Bronchial epithelial cell (primary cell): Measurements from ENCODE around the gene BARHL1. TPM values are rescaled to one million over a fixed set of nuclear protein-coding genes. Genes with fewer than 3 reads are reported as not detected.

Experiments
- DNase-seq: peaks from one replicate; pipeline ENCODE4 v3.0.0-alpha.2; 2010; ENCODE audit warnings: low read depth
- FAIRE-seq: peaks from 2 replicates; lab custom pipeline; 2011; peaks lifted over from hg19 to GRCh38; lab: Jason Lieb, UNC
- H3K27me3 ChIP-seq: 2 replicates; pipeline ENCODE4 v1.5.1; 2011; ENCODE audit warnings: low read length; ENCODE audit not compliant: control insufficient read depth, insufficient read depth
- H3K36me3 ChIP-seq: 2 replicates; pipeline ENCODE4 v1.5.1; 2011; ENCODE audit warnings: low read length; ENCODE audit not compliant: control insufficient read depth, insufficient read depth
- H3K4me3 ChIP-seq: 2 replicates; pipeline ENCODE4 v1.5.1; 2011; ENCODE audit warnings: mild to moderate bottlenecking, low read depth, low read length, control low read depth
- total RNA-seq: library from RNA; depleted of rRNA; stranded (reverse); fragments of >200 nt; gene quantifications from 2 replicates; pipeline ENCODE4 v1.2.1, GENCODE V29; 2014
- TF ChIP-seq, protein P1 (sequence below): IDR thresholded peaks from 2 replicates; pipeline ENCODE4 v1.5.1; 2011; ENCODE audit warnings: mild to moderate bottlenecking, moderate library complexity, low read length, control low read depth, inconsistent platforms; ENCODE audit not compliant: insufficient read depth, severe bottlenecking

Gene BARHL1
- total RNA-seq, 1 donor from 2014 or later = not detected

DNA sequence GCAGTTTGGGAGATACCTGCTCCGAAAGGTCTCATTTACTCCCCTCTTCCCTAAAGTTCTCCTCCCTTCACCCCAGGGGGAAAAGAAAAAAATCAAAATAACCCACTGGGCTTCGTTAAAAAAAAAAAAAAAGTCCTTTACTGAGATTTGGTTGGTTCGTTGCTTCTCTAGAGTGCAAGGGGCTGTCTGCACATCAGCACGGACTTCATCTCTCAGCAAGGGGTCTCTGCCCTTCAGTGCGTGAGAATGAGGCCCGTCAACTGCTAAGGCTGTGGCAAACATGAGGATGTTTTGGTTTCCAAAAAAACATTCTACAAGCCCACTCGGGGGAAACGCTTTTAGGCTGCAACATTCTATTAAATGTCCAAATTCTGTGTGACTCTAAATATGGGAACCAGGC, 10.0 kb downstream of the BARHL1 start:
- no peak for DNase-seq
- peaks cover 34% of the 10 kb centered on the region for H3K27me3 ChIP-seq
- no peak for FAIRE-seq
- peaks cover 5% of the 10 kb centered on the region for H3K36me3 ChIP-seq
- H3K4me3 ChIP-seq = no peak overlapping the region
- TF ChIP-seq, protein P1, sequence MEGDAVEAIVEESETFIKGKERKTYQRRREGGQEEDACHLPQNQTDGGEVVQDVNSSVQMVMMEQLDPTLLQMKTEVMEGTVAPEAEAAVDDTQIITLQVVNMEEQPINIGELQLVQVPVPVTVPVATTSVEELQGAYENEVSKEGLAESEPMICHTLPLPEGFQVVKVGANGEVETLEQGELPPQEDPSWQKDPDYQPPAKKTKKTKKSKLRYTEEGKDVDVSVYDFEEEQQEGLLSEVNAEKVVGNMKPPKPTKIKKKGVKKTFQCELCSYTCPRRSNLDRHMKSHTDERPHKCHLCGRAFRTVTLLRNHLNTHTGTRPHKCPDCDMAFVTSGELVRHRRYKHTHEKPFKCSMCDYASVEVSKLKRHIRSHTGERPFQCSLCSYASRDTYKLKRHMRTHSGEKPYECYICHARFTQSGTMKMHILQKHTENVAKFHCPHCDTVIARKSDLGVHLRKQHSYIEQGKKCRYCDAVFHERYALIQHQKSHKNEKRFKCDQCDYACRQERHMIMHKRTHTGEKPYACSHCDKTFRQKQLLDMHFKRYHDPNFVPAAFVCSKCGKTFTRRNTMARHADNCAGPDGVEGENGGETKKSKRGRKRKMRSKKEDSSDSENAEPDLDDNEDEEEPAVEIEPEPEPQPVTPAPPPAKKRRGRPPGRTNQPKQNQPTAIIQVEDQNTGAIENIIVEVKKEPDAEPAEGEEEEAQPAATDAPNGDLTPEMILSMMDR = no peak

DNA sequence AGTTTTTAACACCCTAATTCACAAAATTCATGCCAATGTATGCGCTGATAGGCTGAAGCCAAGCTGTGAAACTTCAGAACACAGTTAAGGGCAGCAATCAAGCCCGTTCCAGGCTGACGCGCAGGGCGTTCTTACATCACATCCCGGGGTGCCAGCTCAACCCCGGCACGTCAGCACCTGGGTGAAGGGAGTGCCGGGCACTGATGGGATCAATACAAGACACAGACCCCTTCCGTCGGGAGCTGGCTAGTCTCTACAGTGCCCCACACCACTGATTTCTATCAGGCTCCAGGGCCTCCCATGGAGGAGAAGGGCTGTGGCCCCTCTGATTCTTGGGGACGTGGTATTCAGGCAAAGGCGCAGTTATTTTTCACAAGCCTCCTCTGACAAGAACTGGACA, 12.0 kb downstream of the BARHL1 start:
- Histone ChIP-seq H3K4me3 (no peak overlapping the region), H3K36me3 (peaks cover 5% of the 10 kb centered on the region), H3K27me3 (peaks cover 16% of the 10 kb centered on the region)
- TF ChIP-seq, protein P1 = no peak
- DNase-seq = no peak
- FAIRE-seq = no peak

DNA sequence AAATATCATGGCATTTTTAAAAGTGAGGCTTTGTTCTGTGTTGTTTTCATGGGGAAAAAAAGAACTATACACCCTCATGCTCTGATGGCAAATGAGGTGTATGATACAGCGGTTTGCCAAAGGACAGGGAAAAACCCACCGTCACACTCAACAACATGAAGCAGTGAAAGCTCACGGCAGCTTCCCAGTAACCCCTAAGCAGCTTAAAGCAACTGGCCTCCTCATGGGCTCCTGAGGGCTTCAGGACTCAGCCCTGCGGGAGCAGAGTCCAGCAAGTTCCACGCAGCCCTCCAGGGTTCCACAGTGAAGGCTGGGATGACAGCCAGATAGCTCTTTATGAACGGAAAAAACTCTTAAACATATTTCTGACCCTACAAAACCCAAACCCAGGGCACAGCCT, 12.9 kb downstream of the BARHL1 start:
- no peak for FAIRE-seq
- no peak overlapping the region for H3K4me3 ChIP-seq
- peaks cover 10% of the 10 kb centered on the region for H3K27me3 ChIP-seq
- TF ChIP-seq, protein P1 = no peak
- H3K36me3 ChIP-seq = peaks cover 5% of the 10 kb centered on the region
- no peak for DNase-seq

DNA sequence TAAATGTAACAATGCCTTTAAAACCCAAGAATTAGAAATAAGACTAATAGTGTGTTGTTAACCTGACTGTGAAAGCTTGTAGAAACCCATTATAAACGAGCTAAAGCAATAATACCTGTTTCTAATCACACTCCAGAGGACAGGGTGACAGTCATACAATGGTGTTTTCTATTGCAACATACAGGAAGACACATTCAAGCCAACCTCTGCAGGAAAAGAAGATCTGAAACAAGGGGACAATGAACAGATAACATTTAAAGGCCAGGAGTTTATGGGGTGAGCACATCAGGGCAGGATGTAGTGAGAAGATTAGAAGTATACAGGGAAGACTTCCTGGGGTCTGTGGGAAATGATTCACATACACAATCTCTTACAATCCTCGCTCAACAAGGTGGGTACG, 13.8 kb downstream of the BARHL1 start:
- no peak for FAIRE-seq
- no peak overlapping the region for H3K4me3 ChIP-seq
- peaks cover 2% of the 10 kb centered on the region for H3K27me3 ChIP-seq
- DNase-seq = no peak
- peaks cover 8% of the 10 kb centered on the region for H3K36me3 ChIP-seq
- TF ChIP-seq, protein P1 = no peak

DNA sequence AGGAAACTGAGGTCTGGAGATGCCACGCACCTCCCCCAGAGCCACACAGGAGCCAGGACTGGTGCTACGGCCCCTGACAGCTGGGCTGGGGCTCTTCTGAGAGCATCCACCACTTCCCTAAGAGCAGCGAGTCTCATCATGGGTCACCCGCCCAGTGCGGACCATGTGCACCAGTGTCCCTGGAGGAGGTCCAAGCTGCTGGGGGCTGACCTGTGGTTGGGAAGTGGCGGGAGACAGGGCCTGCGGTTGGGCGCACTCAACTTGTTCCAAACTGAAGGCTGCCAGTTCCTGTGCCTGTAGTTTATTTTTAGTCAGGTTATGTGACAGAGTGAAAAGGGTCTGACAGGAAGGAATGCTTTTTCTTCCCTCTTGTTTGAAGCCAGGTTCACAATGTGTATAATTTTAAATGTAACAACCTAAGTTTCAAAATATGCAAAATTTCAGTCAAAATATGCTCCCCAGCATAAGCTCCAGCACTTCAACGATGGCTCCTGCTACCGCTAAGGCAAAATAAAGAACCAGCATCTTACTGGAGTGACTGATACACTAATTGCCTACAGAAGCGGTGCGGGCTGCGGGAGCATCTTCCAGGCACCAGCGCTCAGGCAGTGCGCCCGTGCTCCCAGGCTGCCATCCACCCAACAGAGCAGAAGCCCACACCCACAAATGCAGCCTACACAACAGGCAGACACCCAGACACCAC, 14.8 kb downstream of the BARHL1 start:
- no peak for FAIRE-seq
- TF ChIP-seq, protein P1 = no peak
- Histone ChIP-seq H3K4me3 (no peak overlapping the region), H3K36me3 (peaks cover 8% of the 10 kb centered on the region), H3K27me3 (no peaks in the 10 kb centered on the region)
- no peak for DNase-seq

DNA sequence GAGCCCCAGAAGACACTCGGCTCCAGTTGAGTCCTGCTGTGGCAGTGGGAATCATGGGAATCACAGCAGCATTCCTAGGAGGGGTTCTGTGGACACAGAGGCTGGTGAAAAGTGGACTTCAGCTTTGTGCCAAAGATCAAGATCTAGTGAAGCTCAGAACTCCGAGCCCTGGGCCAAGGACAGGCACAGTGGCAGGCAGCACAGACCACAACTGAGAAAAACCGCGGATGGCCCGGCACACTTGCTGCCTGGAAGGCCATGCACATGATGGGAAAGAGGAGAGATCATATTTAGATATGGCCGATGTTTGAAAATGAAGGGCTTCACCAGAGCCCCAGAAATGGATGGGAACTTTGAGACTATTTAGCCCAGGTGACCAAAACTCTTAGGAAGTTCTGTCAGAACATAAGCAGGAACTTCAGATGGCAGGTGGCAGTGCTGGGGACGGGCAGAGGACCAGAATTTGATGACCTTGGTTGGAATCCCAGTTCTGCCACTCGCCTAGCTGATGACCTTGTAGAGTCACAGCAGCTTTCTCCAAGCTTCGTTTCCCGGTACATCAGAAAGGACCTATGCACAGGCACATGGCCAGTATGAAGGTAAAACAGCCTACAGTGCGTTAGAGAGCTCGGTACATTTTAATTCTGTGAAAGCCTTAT, 18.0 kb downstream of the BARHL1 start:
- Histone ChIP-seq H3K4me3 (no peak overlapping the region), H3K36me3 (peaks cover 7% of the 10 kb centered on the region), H3K27me3 (no peaks in the 10 kb centered on the region)
- no peak for FAIRE-seq
- TF ChIP-seq, protein P1 = no peak
- DNase-seq = no peak
